Measurements from ENCODE around the gene OPRD1. TPM values are rescaled to one million over a fixed set of nuclear protein-coding genes. Genes with fewer than 3 reads are reported as not detected.

OPRD1 gene
- total and polyA plus RNA-seq, 2 donors (not counting 1 experiment from before 2014, with no cell fraction given), result not detected

DNA sequence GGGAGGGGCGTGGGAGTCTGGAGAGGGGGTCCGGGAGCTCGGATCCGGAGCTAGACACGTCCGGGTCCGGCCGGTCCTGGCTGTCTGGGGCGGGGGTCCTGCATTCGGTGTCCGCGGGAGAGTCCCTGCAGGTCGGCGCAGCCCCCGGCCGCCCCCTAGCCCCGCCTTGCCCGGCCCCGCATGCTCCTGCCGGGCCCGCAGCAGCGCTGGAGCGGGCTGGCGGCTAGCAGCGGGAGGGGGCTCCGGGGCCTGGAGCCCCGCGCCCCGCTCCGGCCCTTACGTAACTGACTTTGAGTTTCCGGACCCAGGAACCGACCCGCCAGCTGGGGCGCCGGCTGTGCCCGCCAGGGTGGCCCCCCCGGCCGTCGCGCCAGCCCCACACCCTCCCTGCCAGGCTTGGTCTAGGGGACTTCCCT lies 75.5 kb downstream of the OPRD1 start:
- DNase-seq, result peak; percentile 86
- ChIA-PET CTCF (interaction anchor here (1.4 to 5.2 kb wide), 3 partner anchors 11 to 147 kb away, joined by 6 to 39 read pairs (median 12); partner anchors contain the start of gene EPB41), POLR2A (interaction anchor here (0.6 to 2.2 kb wide), 3 partner anchors 21 to 294 kb away, joined by 6 to 12 read pairs (median 6); partner anchors contain the start of genes EPB41 and SRSF4)
- WGBS (ENCODE audit: insufficient coverage), result 0% methylated on average over 41 of the region's 41 CpGs
- peak; percentile 38 for ATAC-seq (ENCODE audit: low read depth)
- Histone ChIP-seq H3K4me1 (ENCODE audit: control insufficient read depth in 2 of 2, insufficient read depth in 2 of 2, low read length in 2 of 2) (peaks cover 26 to 48% of the 10 kb centered on the region in 2 donors), H3K27ac (ENCODE audit: low read length in 2 of 2) (peak overlapping the region; percentile 56 to 97), H3K36me3 (replicated peaks in 1 of 2; ENCODE audit: control extremely low read depth in 1 of 2, control insufficient read depth in 1 of 2, extremely low read depth in 1 of 2, insufficient read depth in 2 of 2, low read length in 1 of 2) (no peaks in the 10 kb centered on the region), H3K4me3 (ENCODE audit: control extremely low read depth in 1 of 5, extremely low read depth in 1 of 5, insufficient read depth in 1 of 5, low read depth in 2 of 5, low read length in 4 of 5) (peak overlapping the region; percentile 76 to 93 (median 82)), H3K4me2 (replicated peaks; ENCODE audit: low read depth, low read length, poor library complexity, severe bottlenecking) (peak overlapping the region; percentile 92), H3K9me3 (ENCODE audit: control extremely low read depth in 1 of 3, control insufficient read depth in 2 of 3, insufficient read depth in 1 of 3, low read length in 2 of 3) (no peaks in the 10 kb centered on the region), H3K9ac (ENCODE audit: low read length) (peak overlapping the region; percentile 96), H2AFZ (ENCODE audit: insufficient read depth, low read depth, low read length, poor library complexity, severe bottlenecking) (peak overlapping the region; percentile 69), H4K20me1 (ENCODE audit: control insufficient read depth, insufficient read depth, low read length, poor library complexity, severe bottlenecking) (no peaks in the 10 kb centered on the region), H3K79me2 (ENCODE audit: control insufficient read depth, insufficient read depth, low read length) (peaks cover 33% of the 10 kb centered on the region), H3K27me3 (replicated peaks in 1 of 4; ENCODE audit: control extremely low read depth in 1 of 4, control insufficient read depth in 3 of 4, insufficient read depth in 4 of 4, low read length in 3 of 4) (no peaks in the 10 kb centered on the region)
- Mint-ChIP-seq H3K9me3 (ENCODE audit: insufficient read depth) (no peaks in the 10 kb centered on the region), H3K4me1 (peaks cover 61% of the 10 kb centered on the region), H3K27ac (peak overlapping the region; percentile 88), H3K27me3 (no peaks in the 10 kb centered on the region), H3K4me3 (peak overlapping the region; percentile 92)
- TF ChIP-seq EZH2 (IDR thresholded peaks at IDR 0.05; ENCODE audit: borderline replicate concordance, insufficient read depth, low read depth, low read length, poor library complexity, severe bottlenecking), result no peak
- TF ChIP-seq, protein P1, sequence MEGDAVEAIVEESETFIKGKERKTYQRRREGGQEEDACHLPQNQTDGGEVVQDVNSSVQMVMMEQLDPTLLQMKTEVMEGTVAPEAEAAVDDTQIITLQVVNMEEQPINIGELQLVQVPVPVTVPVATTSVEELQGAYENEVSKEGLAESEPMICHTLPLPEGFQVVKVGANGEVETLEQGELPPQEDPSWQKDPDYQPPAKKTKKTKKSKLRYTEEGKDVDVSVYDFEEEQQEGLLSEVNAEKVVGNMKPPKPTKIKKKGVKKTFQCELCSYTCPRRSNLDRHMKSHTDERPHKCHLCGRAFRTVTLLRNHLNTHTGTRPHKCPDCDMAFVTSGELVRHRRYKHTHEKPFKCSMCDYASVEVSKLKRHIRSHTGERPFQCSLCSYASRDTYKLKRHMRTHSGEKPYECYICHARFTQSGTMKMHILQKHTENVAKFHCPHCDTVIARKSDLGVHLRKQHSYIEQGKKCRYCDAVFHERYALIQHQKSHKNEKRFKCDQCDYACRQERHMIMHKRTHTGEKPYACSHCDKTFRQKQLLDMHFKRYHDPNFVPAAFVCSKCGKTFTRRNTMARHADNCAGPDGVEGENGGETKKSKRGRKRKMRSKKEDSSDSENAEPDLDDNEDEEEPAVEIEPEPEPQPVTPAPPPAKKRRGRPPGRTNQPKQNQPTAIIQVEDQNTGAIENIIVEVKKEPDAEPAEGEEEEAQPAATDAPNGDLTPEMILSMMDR (IDR thresholded peaks at IDR 0.05), result no peak
- intact Hi-C loops (cut with micrococcal nuclease), result loop anchor here (1.0 to 10.0 kb wide), 5 partner anchors 27 to 633 kb away; partner anchors contain the start of genes EPB41, RCC1 and SESN2

All from B cell (primary cell).